ENCODE measurements around the gene HELZ. TPM values are rescaled to one million over a fixed set of nuclear protein-coding genes. Genes with fewer than 3 reads are reported as not detected.

HELZ gene
- total and polyA plus RNA-seq, 4 donors, result 3.8 to 69.2 (median 25.7) TPM

- no peaks in the 10 kb centered on the region for H3K9me3 ChIP-seq (ENCODE audit: control insufficient read depth in 4 of 4, low read length in 3 of 4)
- no peaks in the 10 kb centered on the region for H3K36me3 ChIP-seq (ENCODE audit: control insufficient read depth in 4 of 4, insufficient read depth in 3 of 4, low read depth in 1 of 4, low read length in 3 of 4)
- H3K27ac ChIP-seq (ENCODE audit: low read depth in 1 of 2, low read length in 2 of 2), result no peak overlapping the region
- H3K9ac ChIP-seq (ENCODE audit: low read depth in 1 of 2, low read length in 2 of 2), result no peak overlapping the region
- WGBS, result 67% methylated on average over 11 of the region's 11 CpGs
- H3K27me3 ChIP-seq (ENCODE audit: control insufficient read depth in 4 of 4, insufficient read depth in 4 of 4, low read length in 3 of 4), result no peaks in the 10 kb centered on the region
- no peak for DNase-seq (ENCODE audit: low spot score)
- H3K4me3 ChIP-seq (ENCODE audit: low read depth in 1 of 3, low read length in 3 of 3), result no peak overlapping the region
- TF ChIP-seq SP1 (IDR thresholded peaks at IDR 0.05) (no peak), FOXA2 (IDR thresholded peaks at IDR 0.05) (no peak), FOXA1 (IDR thresholded peaks at IDR 0.05) (no peak), RAD21 (IDR thresholded peaks at IDR 0.05) (no peak), TAF1 (conservative IDR thresholded peaks at IDR 0.05) (no peak), RXRA (IDR thresholded peaks at IDR 0.05) (no peak), REST (IDR thresholded peaks at IDR 0.05) (no peak), CTCF (IDR thresholded peaks at IDR 0.05; ENCODE audit: low read depth, low read length, missing input control) (no peak), JUND (IDR thresholded peaks at IDR 0.05) (no peak), HNF4A (conservative IDR thresholded peaks at IDR 0.05) (no peak), GABPA (IDR thresholded peaks at IDR 0.05 in 1 of 2, conservative IDR thresholded peaks at IDR 0.05 in 1 of 2) (no peak), YY1 (IDR thresholded peaks at IDR 0.05) (no peak), NR2F2 (IDR thresholded peaks at IDR 0.05) (no peak), ZBTB33 (IDR thresholded peaks at IDR 0.05) (no peak), HNF4G (IDR thresholded peaks at IDR 0.05) (no peak), EGR1 (IDR thresholded peaks at IDR 0.05; ENCODE audit: low read depth in 2 of 2) (no peak)
- TF ChIP-seq, protein P1, sequence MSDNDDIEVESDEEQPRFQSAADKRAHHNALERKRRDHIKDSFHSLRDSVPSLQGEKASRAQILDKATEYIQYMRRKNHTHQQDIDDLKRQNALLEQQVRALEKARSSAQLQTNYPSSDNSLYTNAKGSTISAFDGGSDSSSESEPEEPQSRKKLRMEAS (IDR thresholded peaks at IDR 0.05), result no peak
- H3K4me1 ChIP-seq (ENCODE audit: control insufficient read depth in 4 of 4, insufficient read depth in 4 of 4, low read length in 3 of 4), result no peaks in the 10 kb centered on the region
Measured at GRCh38 chr17:67041941-67042899, 202.8 kb downstream of the HELZ start.
